ENCODE results near the gene ATF6.
A peak's percentile ranks its signal among the peaks of the same experiment; 100 is the strongest.
"Not testable (repeated sequence)": the region's sequence is repeated elsewhere in the genome, so short reads cannot be mapped to it uniquely, and the experiment has no call there.

ATF6 gene

DNA sequence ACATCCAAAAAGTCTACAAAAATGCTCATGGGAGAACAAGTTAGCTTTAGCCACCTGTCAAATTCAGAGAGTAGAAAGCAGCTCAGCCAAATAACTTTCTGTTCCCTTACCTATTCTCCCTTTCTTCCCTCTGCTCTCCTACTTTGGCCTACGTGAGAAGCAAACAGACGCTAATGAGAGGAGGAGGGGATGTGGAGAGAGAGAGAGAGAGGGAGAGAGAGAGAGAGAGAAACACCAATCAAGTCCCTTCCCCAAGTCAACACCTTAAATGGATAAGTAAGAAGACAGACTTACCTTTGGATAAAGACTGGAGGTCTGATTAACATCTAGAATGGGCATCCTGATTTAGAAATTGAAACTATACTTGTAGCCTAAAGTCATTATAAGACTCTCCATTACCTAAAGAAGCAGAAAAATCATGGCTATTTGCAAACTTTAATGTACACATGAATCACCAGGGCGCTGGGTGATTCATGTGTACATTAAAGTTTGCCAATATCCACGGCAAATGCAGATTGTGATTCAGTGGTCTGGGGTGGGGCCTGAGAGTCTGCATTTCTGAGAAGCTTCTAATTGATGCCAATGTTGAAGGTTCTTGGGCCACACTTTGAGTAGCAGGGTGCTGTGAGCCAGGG lies 29.7 kb upstream of the ATF6 start:
- no peak for DNase-seq

GRCh38 chr1:161737625-161738024 lies 28.5 kb upstream of the ATF6 start:
- DNase-seq, result peak in 1 of 2 experiments; percentile 26

DNA sequence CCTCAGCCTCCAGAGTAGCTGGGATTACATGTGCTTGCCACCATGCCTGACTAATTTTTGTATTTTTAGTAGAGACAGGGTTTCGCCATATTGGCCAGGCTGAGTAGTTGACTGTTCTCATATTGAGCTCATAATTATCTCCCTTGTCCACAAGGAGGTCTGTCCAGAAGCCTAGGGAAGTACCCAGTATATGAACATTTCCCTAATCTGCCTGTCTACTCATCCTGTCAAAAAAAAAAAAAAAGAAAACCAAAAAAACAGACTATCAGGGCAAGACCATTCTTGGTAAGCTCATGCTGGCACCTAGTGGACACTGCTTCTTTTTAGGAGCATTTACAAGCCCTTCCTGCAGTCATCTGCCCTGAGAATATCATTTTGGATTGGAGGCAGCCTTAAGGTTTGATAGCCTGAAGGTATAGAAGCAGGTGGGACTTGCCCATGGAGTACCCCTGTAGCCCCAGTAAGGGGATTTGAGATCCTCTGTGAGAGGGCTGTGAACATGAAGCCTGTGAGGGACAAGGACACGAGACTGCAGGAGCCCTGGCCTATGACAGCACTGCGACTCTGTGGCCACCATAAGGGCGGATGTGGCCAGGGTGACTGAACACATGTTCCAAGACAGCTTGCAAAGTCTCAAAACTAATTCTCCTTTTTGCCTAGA lies 27.4 kb upstream of the ATF6 start:
- DNase-seq, result no peak

- DNase-seq, result no peak
These were observed 26.1 kb upstream of the ATF6 start for GRCh38 chr1:161739865-161740566.

DNA sequence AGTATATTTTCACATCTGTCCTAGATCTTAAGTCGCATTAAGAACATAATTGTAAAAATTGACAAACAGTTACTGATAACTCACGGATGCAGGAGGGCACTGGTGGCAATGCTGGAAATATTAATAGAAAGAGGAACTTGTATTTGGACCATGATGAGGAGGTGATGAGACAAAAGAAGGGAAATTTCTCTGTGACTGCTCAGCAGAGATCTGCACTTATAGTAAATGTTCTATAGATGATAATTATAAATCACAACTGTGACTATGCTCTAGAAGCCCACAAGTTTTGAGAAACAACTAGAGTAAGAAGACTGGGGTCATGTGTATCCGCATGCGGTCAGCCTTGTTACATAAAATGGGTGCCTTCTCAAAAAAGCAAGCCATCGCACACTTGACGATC lies 25.2 kb upstream of the ATF6 start:
- DNase-seq, result no peak

DNA sequence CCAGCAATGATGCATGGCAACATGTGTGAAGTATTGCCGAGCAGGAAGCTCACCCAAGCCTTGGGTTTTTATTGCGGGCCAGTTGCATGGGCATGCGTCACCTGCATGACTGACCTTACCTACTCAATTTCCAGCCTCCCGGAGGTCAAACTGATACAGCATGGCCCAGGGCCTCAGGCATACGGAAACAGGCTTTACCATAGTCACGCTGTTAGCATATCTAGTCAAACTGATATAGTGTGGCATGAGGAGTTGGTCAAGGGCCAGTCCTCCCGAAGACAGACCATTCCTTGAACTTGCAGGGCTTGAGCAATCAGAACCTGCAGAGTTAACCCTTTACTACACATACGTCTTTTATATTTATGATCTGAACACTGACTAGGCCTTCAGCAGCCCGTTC lies 22.9 kb upstream of the ATF6 start:
- DNase-seq, result no peak

DNA sequence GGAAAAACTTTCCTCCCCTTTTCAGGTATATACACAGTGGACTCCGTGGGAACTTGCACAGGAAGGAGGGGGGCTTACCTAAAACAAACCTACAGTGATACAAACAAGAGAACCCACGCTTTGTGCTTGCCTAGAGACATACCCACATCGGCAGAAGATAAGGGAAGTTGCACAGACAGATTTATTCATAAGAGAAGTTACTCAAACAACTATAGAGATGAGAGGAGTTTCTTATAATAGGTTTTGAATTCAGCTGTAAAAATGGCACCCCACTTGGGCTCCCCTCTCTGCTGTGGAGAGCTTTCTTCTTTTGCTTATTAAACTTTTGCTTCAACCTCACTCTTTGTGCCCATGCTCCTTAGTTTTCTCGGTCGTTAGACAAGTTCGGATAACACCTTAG lies 18.3 kb upstream of the ATF6 start:
- no peak for DNase-seq

DNA sequence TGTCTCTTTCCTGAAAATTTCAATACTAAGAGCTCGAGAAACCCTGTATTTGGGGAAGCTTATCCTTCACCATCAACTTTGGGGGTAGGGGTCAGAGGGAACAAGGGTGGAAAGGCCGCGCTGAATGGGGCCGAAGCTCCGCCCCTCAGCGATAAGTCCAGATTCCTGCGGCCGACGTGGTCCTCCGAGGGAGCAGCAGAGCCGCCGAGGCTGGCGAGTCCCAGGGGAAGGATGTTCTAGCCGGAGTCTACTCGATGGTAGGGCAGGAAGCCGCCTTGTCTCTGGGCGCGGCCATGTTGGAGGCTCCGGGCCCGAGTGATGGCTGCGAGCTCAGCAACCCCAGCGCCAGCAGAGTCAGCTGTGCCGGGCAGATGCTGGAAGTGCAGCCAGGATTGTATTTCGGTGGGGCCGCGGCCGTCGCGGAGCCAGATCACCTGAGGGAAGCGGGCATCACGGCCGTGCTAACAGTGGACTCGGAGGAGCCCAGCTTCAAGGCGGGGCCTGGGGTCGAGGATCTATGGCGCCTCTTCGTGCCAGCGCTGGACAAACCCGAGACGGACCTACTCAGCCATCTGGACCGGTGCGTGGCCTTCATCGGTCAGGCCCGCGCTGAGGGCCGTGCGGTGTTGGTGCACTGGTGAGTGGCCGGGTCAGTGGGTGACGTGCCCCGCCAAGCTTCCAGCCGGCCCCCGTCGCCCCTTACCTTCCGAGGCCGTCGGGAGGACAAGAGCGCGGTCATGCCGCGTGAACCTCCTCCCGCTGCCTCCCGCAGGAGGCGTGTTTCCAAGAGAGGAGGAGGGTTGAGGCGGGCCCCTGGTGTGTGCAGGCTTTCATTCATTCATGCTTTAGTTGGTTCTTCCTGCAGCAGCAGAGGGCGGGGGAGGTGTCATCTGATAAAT lies 16.4 kb upstream of the ATF6 start, which contains the start of gene DUSP12:
Gene DUSP12, plus strand, starts transcription at position 278 of the 899 bp plus-strand sequence. Its CDS starts 16 bp downstream, at position 294.
- peak; percentile 96 to 97 for DNase-seq

DNA sequence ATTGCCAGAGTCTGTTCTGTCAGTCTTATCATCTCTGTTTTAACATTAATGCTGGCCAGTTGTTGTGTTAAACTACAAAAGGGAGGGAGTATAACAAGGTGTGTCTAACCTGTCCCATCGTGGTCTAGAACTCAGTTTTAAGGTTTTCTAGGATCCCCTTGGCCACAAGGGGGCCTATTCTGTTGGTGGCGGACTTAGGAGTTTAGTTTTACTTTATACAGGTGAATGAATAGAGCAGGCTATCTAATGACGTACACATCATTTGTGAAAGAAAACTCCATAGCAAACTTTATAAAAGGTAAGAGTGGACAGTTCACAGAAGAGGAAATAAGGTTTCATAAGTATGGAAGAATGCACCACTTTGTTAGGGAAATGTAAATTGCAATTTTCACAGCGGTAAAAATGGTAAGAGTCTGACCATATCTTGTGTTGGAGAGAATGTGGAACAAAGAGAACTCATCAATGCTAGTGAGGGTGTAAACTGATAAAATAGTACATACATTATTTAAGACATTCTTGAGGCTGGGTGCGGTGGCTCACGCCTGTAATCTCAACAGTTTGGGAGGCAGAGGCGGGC lies 2.5 kb upstream of the ATF6 start:
- DNase-seq, result no peak

- DNase-seq, result no peak
These were observed 2.3 kb downstream of the ATF6 start for GRCh38 chr1:161768461-161768860.

GRCh38 chr1:161768986-161769672 lies 3.0 kb downstream of the ATF6 start:
- DNase-seq, result no peak

GRCh38 chr1:161769673-161770045 lies 3.5 kb downstream of the ATF6 start:
- DNase-seq, result not testable (repeated sequence)

- no peak for DNase-seq
These were observed 4.1 kb downstream of the ATF6 start for GRCh38 chr1:161770250-161770649.

GRCh38 chr1:161771161-161771560 lies 5.0 kb downstream of the ATF6 start:
- no peak for DNase-seq

DNA sequence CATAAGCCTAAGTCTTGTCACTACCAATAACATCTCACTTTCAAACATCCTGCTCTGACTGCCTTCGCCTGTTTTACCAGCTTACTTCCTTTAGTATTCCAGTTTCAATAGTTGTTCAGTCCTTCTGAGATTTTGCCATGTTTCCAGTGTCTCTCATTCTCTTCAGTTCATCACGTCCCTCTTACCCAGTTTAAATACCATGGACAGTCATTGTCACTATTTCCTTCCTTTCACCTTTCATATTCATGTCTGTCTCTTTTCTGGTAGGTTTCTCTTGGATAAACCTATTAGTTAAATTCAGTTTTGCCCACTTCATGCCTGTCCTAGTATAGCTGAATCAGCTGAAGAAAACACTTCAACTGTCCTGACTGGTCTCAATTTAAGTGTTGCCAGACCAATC lies 5.9 kb downstream of the ATF6 start:
- no peak for DNase-seq

GRCh38 chr1:161772397-161772796 lies 6.3 kb downstream of the ATF6 start:
- no peak for DNase-seq

DNA sequence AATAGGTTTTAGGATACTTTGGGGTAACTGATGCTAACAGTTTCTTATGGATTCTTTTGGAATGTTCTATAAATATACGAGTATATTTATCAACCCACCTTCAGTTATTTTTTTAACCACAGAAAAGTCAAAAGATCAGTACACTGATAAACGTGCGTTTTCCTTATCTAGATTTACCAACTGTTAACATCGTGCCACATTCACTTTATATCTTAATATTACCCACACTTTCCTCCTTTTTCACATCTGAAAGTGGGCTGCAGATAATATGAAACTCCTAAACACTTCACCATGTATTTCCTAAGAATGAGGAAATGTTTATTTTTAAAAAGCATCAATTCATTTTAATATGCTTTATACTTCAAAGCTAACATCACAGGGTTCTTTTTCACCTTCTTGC lies 7.7 kb downstream of the ATF6 start:
- DNase-seq, result no peak

DNA sequence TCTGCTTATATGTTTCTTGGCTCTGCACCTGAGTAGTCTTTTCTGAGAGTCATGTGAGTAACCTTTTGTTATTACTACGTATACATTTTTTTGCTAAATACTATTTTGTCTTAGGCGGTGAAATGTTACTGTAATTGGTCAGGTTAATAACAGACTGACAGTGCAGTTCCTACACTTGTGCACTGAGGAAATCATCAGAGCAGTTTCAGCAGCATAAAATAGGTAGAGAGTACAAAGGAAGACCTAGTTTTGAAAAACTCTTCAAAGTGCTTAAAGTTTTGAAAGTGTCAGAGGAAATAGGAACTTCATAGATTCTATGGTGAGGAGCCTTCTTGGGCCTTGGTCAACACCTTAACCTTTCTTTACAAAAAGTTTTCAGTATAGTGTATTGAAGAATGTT lies 11.1 kb downstream of the ATF6 start:
- DNase-seq, result no peak

GRCh38 chr1:161778522-161778921 lies 12.4 kb downstream of the ATF6 start:
- no peak for DNase-seq

DNA sequence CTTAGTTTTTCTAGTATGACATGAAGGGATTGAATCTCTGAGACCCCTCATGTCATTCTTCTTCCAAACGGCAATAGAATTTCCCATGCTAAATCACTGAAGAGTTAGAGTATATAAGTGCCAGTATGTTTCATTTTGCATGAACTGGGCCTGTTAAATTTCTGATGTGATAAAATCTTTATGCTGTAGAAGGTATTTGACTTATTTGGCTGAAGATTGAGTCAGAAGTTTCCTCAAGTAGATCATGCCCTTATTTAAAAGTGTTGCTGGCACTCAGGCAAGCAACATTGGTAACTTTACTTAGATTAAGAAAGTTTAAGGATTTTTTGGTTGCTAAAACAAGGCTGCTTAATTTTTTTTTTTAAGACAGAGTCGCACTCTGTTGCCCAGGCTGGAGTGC lies 13.3 kb downstream of the ATF6 start:
- DNase-seq, result no peak

DNA sequence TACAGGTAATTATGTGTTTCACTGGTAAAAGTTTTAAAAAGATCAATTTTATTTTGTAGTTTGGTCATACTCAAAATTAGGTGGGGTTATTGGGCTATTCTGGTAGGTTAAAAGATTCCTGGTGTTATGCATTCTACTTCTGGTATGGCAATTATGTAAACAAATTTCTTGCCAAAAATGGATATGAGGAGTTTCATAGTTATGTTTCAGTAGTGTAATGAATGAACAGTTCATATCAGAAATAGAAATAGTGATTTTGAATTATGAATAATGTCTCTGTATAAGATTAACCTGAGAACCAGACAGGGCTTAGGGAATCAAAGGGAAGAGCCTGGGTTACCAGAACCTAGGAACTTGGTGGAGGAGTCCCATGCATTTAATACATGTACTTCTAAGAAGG lies 15.9 kb downstream of the ATF6 start:
- DNase-seq, result no peak

GRCh38 chr1:161782886-161783285 lies 16.8 kb downstream of the ATF6 start:
- no peak for DNase-seq
